Measurements from ENCODE around the gene TMEM169. TPM values are rescaled to one million over a fixed set of nuclear protein-coding genes. Genes with fewer than 3 reads are reported as not detected.

Gene TMEM169
- total RNA-seq, 4 donors from 2014 or later = 1.9 to 3.1 (median 2.4) TPM

GRCh38 chr2:216110620-216111019 is 28.9 kb downstream of the TMEM169 start:
- WGBS, 2 donors = 8 to 15% methylated on average over 1 of the region's 1 CpG
- TF ChIP-seq POLR2A (IDR thresholded peaks at IDR 0.05) = no peak
- TF ChIP-seq CTCF (IDR thresholded peaks at IDR 0.05) = no peak
- DNase-seq = no peak
- intact Hi-C loops (cut with DNase I) = loop anchor here (5.0 kb wide), 1 partner anchor 297 kb away; no protein-coding TSS in a partner anchor
- H3K27ac ChIP-seq = peak overlapping the region in 1 of 3 donors; percentile 85
- peaks cover 24 to 32% of the 10 kb centered on the region in 2 donors for H3K4me1 ChIP-seq
- no peaks in the 10 kb centered on the region for H3K9me3 ChIP-seq
- H3K27me3 ChIP-seq = no peaks in the 10 kb centered on the region
- H3K36me3 ChIP-seq = peaks cover 9 to 12% of the 10 kb centered on the region in 2 donors
- H3K4me3 ChIP-seq (replicated peaks in 1 of 3) = no peak overlapping the region

GRCh38 chr2:216111122-216111521 is 29.4 kb downstream of the TMEM169 start:
- H3K4me1 ChIP-seq = peaks cover 24 to 33% of the 10 kb centered on the region in 2 donors
- peak overlapping the region in 1 of 3 donors; percentile 85 for H3K27ac ChIP-seq
- H3K4me3 ChIP-seq (replicated peaks in 1 of 3) = no peak overlapping the region
- H3K36me3 ChIP-seq = peaks cover 9 to 12% of the 10 kb centered on the region in 2 donors
- no peak for DNase-seq
- TF ChIP-seq CTCF (IDR thresholded peaks at IDR 0.05) (no peak), POLR2A (IDR thresholded peaks at IDR 0.05) (no peak)
- WGBS, 2 donors = 87 to 88% methylated on average over 7 of the region's 7 CpGs
- intact Hi-C loops (cut with DNase I) = loop anchor here (5.0 kb wide), 1 partner anchor 296 kb away; no protein-coding TSS in a partner anchor
- H3K9me3 ChIP-seq = no peaks in the 10 kb centered on the region
- no peaks in the 10 kb centered on the region for H3K27me3 ChIP-seq

GRCh38 chr2:216112926-216113325 is 31.2 kb downstream of the TMEM169 start:
- no peaks in the 10 kb centered on the region for H3K9me3 ChIP-seq
- no peaks in the 10 kb centered on the region for H3K27me3 ChIP-seq
- intact Hi-C loops (cut with DNase I) = loop anchor here (5.0 kb wide), 1 partner anchor 294 kb away; no protein-coding TSS in a partner anchor
- WGBS, 2 donors = 80 to 85% methylated on average over 4 of the region's 4 CpGs
- DNase-seq = no peak
- H3K27ac ChIP-seq = no peak overlapping the region
- TF ChIP-seq POLR2A (IDR thresholded peaks at IDR 0.05) (no peak), CTCF (IDR thresholded peaks at IDR 0.05) (no peak)
- peaks cover 12 to 15% of the 10 kb centered on the region in 2 donors for H3K36me3 ChIP-seq
- H3K4me1 ChIP-seq = peaks cover 24 to 33% of the 10 kb centered on the region in 2 donors
- no peak overlapping the region for H3K4me3 ChIP-seq (replicated peaks in 1 of 3)

- Histone ChIP-seq H3K27me3 (no peaks in the 10 kb centered on the region), H3K4me3 (replicated peaks in 1 of 3) (no peak overlapping the region), H3K36me3 (peaks cover 12 to 21% of the 10 kb centered on the region in 2 donors), H3K9me3 (no peaks in the 10 kb centered on the region), H3K4me1 (peaks cover 24 to 30% of the 10 kb centered on the region in 2 donors), H3K27ac (peak overlapping the region in 1 of 3 donors; percentile 20)
- no peak for TF ChIP-seq CTCF (IDR thresholded peaks at IDR 0.05)
- TF ChIP-seq POLR2A (IDR thresholded peaks at IDR 0.05) = no peak
- DNase-seq = no peak
- intact Hi-C loops (cut with DNase I) = loop anchor here (5.0 kb wide), 1 partner anchor 294 kb away; no protein-coding TSS in a partner anchor
- 87 to 89% methylated on average over 3 of the region's 3 CpGs for WGBS, 2 donors
Observed at GRCh38 chr2:216113572-216113971, 31.9 kb downstream of the TMEM169 start.

DNA sequence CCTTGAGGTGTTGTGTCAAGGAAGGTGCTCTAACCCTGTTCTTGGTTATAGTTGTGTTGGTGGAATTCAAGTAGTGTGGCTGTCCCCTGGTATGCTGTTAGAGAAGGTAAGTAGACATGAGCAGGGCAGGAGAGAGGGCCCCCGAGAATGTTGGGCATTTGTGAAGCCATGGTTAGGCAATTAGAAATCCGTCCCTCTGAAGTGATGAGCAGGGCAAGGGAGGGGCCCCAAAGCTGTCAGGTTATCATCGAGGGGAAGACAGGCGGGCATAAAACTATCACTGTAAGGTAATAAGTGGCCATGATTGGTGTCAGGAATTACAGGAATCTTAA is 32.6 kb downstream of the TMEM169 start:
- TF ChIP-seq CTCF (IDR thresholded peaks at IDR 0.05) (no peak), POLR2A (IDR thresholded peaks at IDR 0.05) (no peak)
- Histone ChIP-seq H3K27me3 (no peaks in the 10 kb centered on the region), H3K4me3 (replicated peaks in 1 of 3) (no peak overlapping the region), H3K4me1 (peaks cover 24 to 33% of the 10 kb centered on the region in 2 donors), H3K36me3 (peaks cover 18 to 22% of the 10 kb centered on the region in 2 donors), H3K27ac (peak overlapping the region in 1 of 3 donors; percentile 20), H3K9me3 (no peaks in the 10 kb centered on the region)
- 37 to 43% methylated on average over 4 of the region's 4 CpGs for WGBS, 2 donors
- intact Hi-C loops (cut with DNase I) = loop anchor here (5.0 kb wide), 1 partner anchor 293 kb away; no protein-coding TSS in a partner anchor
- no peak for DNase-seq

Data from thyroid gland (tissue), 4 donors.